Erythroblast (primary cell): ENCODE results near the gene TEPSIN.

ENCODE experiments used
- DNase-seq, 2 experiments: peaks; one replicate each; lab custom pipeline; 2025; lab: John Stamatoyannopoulos, UW
- GATA1 ChIP-seq: IDR thresholded peaks from 2 replicates; pipeline ENCODE4 v1.6.1; 2011; ENCODE audit warnings: low read depth, mild to moderate bottlenecking, control low read depth, low read length, moderate library complexity
- POLR2A ChIP-seq: IDR thresholded peaks from 2 replicates; pipeline ENCODE4 v1.6.1; 2011; ENCODE audit warnings: mild to moderate bottlenecking, low read length

Gene TEPSIN

DNA sequence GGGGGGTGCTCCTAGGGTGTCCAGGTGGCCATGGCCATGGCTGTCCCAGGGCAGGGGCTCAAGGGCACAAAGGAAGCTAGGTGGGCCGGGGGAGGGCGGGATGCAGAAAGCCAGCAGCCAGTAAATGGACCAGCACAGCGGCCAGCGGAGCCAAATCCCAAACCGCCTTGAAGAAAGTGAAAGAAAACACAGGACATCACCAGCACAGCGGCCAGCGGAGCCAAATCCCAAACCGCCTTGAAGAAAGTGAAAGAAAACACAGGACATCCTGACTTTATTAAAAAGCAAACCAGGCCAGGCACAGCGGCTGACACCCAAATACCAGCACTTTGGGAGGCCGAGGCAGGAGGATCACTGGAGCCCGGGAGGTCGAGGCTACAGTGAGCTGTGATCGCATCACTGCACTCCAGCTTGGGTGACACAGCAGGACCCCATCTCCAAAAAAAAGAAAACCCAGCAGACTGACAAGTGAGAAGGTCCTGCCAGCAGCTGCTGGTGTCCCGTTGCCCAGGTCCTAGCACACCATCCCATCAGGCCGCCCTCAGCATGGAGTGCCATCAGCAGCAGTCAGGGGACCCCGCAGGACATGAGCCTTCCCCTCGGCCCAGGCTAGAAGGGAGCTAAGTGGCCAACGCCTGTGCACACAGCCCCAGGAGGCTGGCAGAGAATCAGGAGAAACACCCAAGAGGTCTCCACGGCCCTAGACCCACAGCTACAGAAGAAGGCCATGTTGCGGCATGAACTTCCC is 39.3 kb upstream of the TEPSIN start:
- TF ChIP-seq POLR2A: no peak
- no peak for TF ChIP-seq GATA1
- DNase-seq: no peak

DNA sequence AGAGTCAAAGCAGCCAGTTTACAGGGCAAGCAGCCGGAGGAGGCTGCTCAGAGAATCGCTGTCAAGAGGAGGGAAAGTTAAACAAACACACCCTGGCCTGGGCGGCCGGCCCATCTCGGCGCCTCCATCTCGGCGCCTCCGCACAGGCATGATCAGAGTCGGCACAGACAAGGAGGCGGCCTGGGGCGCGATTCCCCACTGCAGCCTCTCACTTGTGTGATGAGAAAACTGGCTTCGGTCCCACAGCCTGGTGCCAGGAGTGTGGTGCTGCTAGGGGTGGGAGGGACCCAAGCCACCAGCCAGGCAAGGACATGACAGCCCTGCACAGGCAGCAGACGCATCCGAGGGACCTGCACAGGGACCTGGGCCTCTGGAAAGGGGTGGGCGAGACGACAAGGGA is 38.6 kb upstream of the TEPSIN start:
- TF ChIP-seq GATA1 (no peak), POLR2A (no peak)

GRCh38 chr17:81276781-81277180 is 37.9 kb upstream of the TEPSIN start:
- TF ChIP-seq POLR2A (no peak), GATA1 (no peak)
- DNase-seq: no peak

More for the DNA sequence above, 38.6 kb upstream of the TEPSIN start:
- no peak for DNase-seq

- TF ChIP-seq POLR2A: no peak
- TF ChIP-seq GATA1: no peak
These were observed 35.6 kb upstream of the TEPSIN start for GRCh38 chr17:81274471-81274855.

DNA sequence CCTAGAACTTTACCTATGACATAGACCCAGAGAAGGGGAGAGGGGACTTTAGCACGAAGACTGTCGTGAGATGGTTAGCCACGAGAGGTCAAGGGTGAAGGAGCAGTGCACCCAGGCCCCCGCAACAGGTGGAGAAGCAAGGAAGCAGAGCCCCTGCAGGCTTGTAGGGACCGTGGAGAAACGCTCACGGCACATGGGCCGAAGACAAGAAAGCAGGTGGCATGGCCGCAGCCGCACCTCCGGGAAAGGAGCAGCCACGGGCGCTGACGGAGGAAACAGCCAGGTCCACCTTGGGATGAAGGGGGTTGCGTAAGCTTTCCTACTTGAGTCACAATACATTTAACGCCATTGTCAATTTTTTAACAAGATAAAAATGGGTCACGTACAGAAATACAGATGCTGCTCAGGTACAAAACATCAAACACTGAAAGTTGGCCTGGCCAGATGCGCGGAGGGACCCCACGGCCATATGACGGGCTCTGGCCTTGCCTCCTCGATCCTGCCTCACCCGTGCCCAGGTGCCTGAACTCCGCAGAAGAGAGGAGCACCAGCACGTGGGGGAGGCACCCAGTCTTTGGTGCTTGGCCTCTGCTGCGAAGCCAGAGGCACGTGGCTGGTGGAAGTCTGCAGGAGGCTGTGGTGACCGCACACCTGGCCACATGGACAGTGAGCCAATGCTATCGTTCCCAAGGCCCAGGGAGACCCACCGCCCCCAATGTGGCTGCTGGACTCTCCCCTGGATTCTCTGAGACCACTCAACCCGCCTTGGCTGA is 35.0 kb upstream of the TEPSIN start:
- DNase-seq: no peak
- TF ChIP-seq GATA1 (no peak), POLR2A (no peak)

More at GRCh38 chr17:81274471-81274855, 35.6 kb upstream of the TEPSIN start:
- no peak for DNase-seq

- DNase-seq: no peak
- TF ChIP-seq GATA1 (no peak), POLR2A (no peak)
These were observed 33.8 kb upstream of the TEPSIN start for GRCh38 chr17:81272616-81273015.

DNA sequence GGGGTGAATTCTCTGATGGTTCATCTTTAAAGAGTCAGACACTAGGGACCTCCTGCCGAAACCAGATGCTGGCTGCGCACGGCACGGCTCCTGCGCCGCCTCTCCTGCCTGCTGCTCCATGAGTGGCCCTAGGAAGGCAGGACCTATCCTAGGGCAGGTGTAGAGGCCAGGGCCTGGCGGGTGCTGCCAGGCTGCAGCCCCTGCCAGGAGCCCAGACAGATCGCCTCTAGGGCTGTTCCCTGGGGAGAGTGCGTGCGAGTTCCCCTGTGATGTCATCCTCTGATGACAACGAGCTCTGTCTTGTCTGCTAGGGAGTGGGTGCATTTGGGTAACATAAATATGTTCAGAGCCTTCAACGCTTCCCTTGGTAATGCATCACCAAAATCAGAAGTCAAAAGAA is 32.4 kb upstream of the TEPSIN start:
- TF ChIP-seq POLR2A (no peak), GATA1 (no peak)
- no peak for DNase-seq

DNA sequence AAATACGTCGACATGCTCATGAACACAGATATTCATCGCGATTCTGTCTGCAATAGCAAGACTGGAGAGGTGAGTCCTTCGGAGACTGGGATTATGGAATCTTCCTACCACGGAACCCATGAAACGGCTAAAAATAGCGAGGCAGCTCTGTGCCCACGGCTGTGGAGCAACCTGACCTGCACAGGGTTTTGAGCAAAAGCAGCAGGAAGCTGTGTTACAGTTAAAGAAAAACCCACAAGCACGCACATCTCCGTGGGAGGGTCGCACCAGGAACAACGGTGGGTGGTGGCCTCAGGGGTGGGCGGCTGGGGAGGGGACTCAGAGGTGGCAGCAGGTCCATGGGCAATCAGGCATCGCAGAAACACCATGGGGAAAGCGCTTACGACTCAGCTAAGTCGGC is 31.4 kb upstream of the TEPSIN start:
- TF ChIP-seq POLR2A: no peak
- TF ChIP-seq GATA1: no peak
- no peak for DNase-seq

- no peak for DNase-seq
- TF ChIP-seq GATA1: no peak
- no peak for TF ChIP-seq POLR2A
These were observed 28.7 kb upstream of the TEPSIN start for GRCh38 chr17:81267390-81268067.

GRCh38 chr17:81265576-81265975 is 26.7 kb upstream of the TEPSIN start:
- no peak for DNase-seq
- TF ChIP-seq GATA1: no peak
- no peak for TF ChIP-seq POLR2A

- TF ChIP-seq GATA1 (no peak), POLR2A (no peak)
- no peak for DNase-seq
These were observed 25.8 kb upstream of the TEPSIN start for GRCh38 chr17:81264640-81265039.

- TF ChIP-seq GATA1 (no peak), POLR2A (no peak)
These were observed 24.7 kb upstream of the TEPSIN start for GRCh38 chr17:81263371-81264181.

GRCh38 chr17:81261582-81262336 is 22.9 kb upstream of the TEPSIN start:
- DNase-seq: no peak
- TF ChIP-seq GATA1 (no peak), POLR2A (no peak)

More at GRCh38 chr17:81263371-81264181, 24.7 kb upstream of the TEPSIN start:
- no peak for DNase-seq
